HepG2 (cell line): ENCODE results near the gene B4GALT5. TPM values are rescaled to one million over a fixed set of nuclear protein-coding genes. Genes with fewer than 3 reads are reported as not detected.

ENCODE experiments used
- ATAC-seq: fragments of 200-7000 bp; cut with Tn5 transposase; 3 replicates; pipeline ENCODE4 v1.9.1; 2020; ENCODE audit warnings: mild to moderate bottlenecking, moderate library complexity
- BruUV-seq: library from RNA; stranded (reverse); fragments of 400-500 nt; replicated peaks from 2 replicates; lab custom pipeline; 2021; lab: Mats Ljungman, UMichigan
- CTCF ChIA-PET: fragments of 300-600 bp; formaldehyde crosslinking; extraction: SDS; loops from one replicate; lab custom pipeline; 2021; ENCODE audit warnings: low total read pairs, inconsistent platforms, low intra/inter-chr PET ratio; lab: Yijun Ruan, JAX
- POLR2A ChIA-PET: fragments of 350-600 bp; sonication (Branson Sonifier 250); formaldehyde crosslinking; loops from one replicate; lab custom pipeline; 2020; ENCODE audit warnings: antibody characterized with exemption, inconsistent platforms; lab: Yijun Ruan, JAX
- DNase-seq: peaks from one replicate; pipeline ENCODE4 v3.0.0-alpha.2; 2015; ENCODE audit warnings: low spot score
- FAIRE-seq: peaks from 3 replicates; lab custom pipeline; 2011; peaks lifted over from hg19 to GRCh38; lab: Jason Lieb, UNC
- H2AFZ ChIP-seq: one replicate; pipeline ENCODE4 v1.6.1; 2011; ENCODE audit warnings: low read length, inconsistent platforms
- H3K27ac ChIP-seq: fragments of 300-600 bp; 3 replicates; pipeline ENCODE4 v1.8.0; 2011; ENCODE audit warnings: mixed run types, mild to moderate bottlenecking, mixed read lengths, low read length, inconsistent platforms; ENCODE audit not compliant: insufficient read depth; ENCODE audit errors: extremely low read length
- H3K27me3 ChIP-seq, 2 experiments: fragments of 200-600 bp in 1 of 2; 2 replicates in 1 of 2; 3 replicates in 1 of 2; pipeline versions ENCODE4 v1.6.0 to v1.8.0; 2011; ENCODE audit warnings: low read length in 2 of 2, mild to moderate bottlenecking in 2 of 2, moderate library complexity in 2 of 2, inconsistent platforms in 1 of 2; ENCODE audit not compliant: insufficient read depth in 2 of 2, control insufficient read depth in 1 of 2
- H3K36me3 ChIP-seq, 2 experiments: fragments of 200-600 bp in 1 of 2; replicated peaks in 1 of 2; 2 replicates in 1 of 2; 3 replicates in 1 of 2; pipeline versions ENCODE4 v1.5.1 to v1.8.0; 2011; ENCODE audit warnings: low read length in 2 of 2, inconsistent platforms in 1 of 2; ENCODE audit not compliant: insufficient read depth in 2 of 2, control insufficient read depth in 1 of 2
- H3K4me1 ChIP-seq: 2 replicates; pipeline ENCODE4 v1.5.1; 2012; ENCODE audit warnings: low read length, inconsistent platforms; ENCODE audit not compliant: insufficient read depth
- H3K4me2 ChIP-seq: 2 replicates; pipeline ENCODE4 v1.6.0; 2011; ENCODE audit warnings: low read depth, low read length, inconsistent platforms
- H3K4me3 ChIP-seq, 3 experiments: fragments of 200-600 bp in 1 of 3; sonication (generic), shearing (Covaris generic) in 1 of 3; replicated peaks in 1 of 3; 2 replicates each; pipeline ENCODE4 v1.5.1; 2011 to 2016; ENCODE audit warnings: low read length in 3 of 3, inconsistent platforms in 2 of 3, low read depth in 2 of 3, mild to moderate bottlenecking in 2 of 3, control low read depth in 1 of 3, mixed read lengths in 1 of 3; ENCODE audit not compliant: insufficient read depth in 1 of 3
- H3K79me2 ChIP-seq: one replicate; pipeline ENCODE4 v1.6.1; 2011; ENCODE audit warnings: low read length, inconsistent platforms; ENCODE audit not compliant: insufficient read depth
- H3K9ac ChIP-seq: 2 replicates; pipeline ENCODE4 v1.6.0; 2011; ENCODE audit warnings: mild to moderate bottlenecking, low read depth, low read length, inconsistent platforms; ENCODE audit not compliant: insufficient read depth
- H3K9me3 ChIP-seq: 2 replicates; pipeline ENCODE4 v1.5.1; 2012; ENCODE audit warnings: mild to moderate bottlenecking, low read length
- H4K20me1 ChIP-seq: 2 replicates; pipeline ENCODE4 v1.6.0; 2011; ENCODE audit warnings: inconsistent platforms, mild to moderate bottlenecking, low read length, moderate library complexity; ENCODE audit not compliant: insufficient read depth
- E2F1 ChIP-seq: sonication (generic); formaldehyde crosslinking; IDR thresholded peaks from 2 replicates; pipeline ENCODE4 v1.5.0; 2020; ENCODE audit warnings: missing genetic modification reagents
- FOSL2 ChIP-seq: sonication (generic); formaldehyde crosslinking; IDR thresholded peaks from 2 replicates; pipeline ENCODE4 v1.4.0; 2020; ENCODE audit warnings: missing genetic modification reagents
- FOXK2 ChIP-seq: fragments of 450-650 bp; IDR thresholded peaks from 2 replicates; pipeline ENCODE4 v1.6.1; 2016
- GABPA ChIP-seq, 2 experiments: IDR thresholded peaks; 2 replicates each; pipeline ENCODE4 v1.6.1; 2011 to 2016; ENCODE audit warnings: low read depth in 2 of 2, low read length in 1 of 2, missing biosample characterization in 1 of 2, missing genetic modification characterization in 1 of 2
- JUN ChIP-seq: sonication (generic); formaldehyde crosslinking; IDR thresholded peaks from 2 replicates; pipeline ENCODE4 v1.4.0; 2020; ENCODE audit warnings: mild to moderate bottlenecking, missing genetic modification reagents
- MBD4 ChIP-seq: IDR thresholded peaks from 2 replicates; pipeline ENCODE4 v1.6.1; 2012; ENCODE audit warnings: low read length, inconsistent platforms, borderline replicate concordance
- MTA3 ChIP-seq: sonication (generic); formaldehyde crosslinking; IDR thresholded peaks from 2 replicates; pipeline ENCODE4 v1.4.0; 2020; ENCODE audit warnings: missing genetic modification reagents
- NONO ChIP-seq, 2 experiments: fragments of 450-650 bp in 1 of 2; sonication (generic) in 1 of 2; formaldehyde crosslinking in 1 of 2; IDR thresholded peaks in 1 of 2; conservative IDR thresholded peaks in 1 of 2; 2 replicates each; pipeline versions ENCODE4 v1.6.1 to v1.8.0; 2017 to 2022; ENCODE audit warnings: mild to moderate bottlenecking in 1 of 2, missing genetic modification reagents in 1 of 2, moderate library complexity in 1 of 2
- RXRB ChIP-seq: IDR thresholded peaks from 2 replicates; pipeline ENCODE4 v1.6.1; 2016; ENCODE audit warnings: borderline replicate concordance, missing genetic modification reagents, missing compliant biosample characterization
- TBL1XR1 ChIP-seq: fragments of 150-350 bp; IDR thresholded peaks from 2 replicates; pipeline ENCODE4 v1.6.1; 2014; ENCODE audit warnings: borderline replicate concordance, low read length; ENCODE audit not compliant: partially characterized antibody
- ZBTB46 ChIP-seq: sonication (generic); formaldehyde crosslinking; IDR thresholded peaks from 2 replicates; pipeline ENCODE4 v1.4.0; 2020; ENCODE audit warnings: mild to moderate bottlenecking, missing genetic modification reagents, borderline replicate concordance
- ZNF296 ChIP-seq: sonication (generic); formaldehyde crosslinking; conservative IDR thresholded peaks from 2 replicates; pipeline ENCODE4 v1.5.0; 2020; ENCODE audit warnings: mild to moderate bottlenecking, missing genetic modification reagents
- ZNF331 ChIP-seq: sonication (generic); formaldehyde crosslinking; IDR thresholded peaks from 2 replicates; pipeline ENCODE4 v1.4.0; 2020; ENCODE audit warnings: missing genetic modification reagents
- ZNF337 ChIP-seq: sonication (generic); formaldehyde crosslinking; IDR thresholded peaks from 2 replicates; pipeline ENCODE4 v1.5.1; 2020; ENCODE audit warnings: missing genetic modification reagents, low read depth, mild to moderate bottlenecking, borderline replicate concordance
- ZNF468 ChIP-seq: sonication (generic); formaldehyde crosslinking; IDR thresholded peaks from 2 replicates; pipeline ENCODE4 v1.8.0; 2022; ENCODE audit warnings: mild to moderate bottlenecking, moderate library complexity, missing genetic modification reagents
- ZNF724P ChIP-seq: sonication (generic); formaldehyde crosslinking; IDR thresholded peaks from 2 replicates; pipeline ENCODE4 v1.8.0; 2022; ENCODE audit warnings: missing genetic modification reagents, borderline replicate concordance
- ZNF839 ChIP-seq: sonication (generic); formaldehyde crosslinking; IDR thresholded peaks from 2 replicates; pipeline ENCODE4 v1.4.0; 2020; ENCODE audit warnings: missing genetic modification reagents, mild to moderate bottlenecking, borderline replicate concordance
- WGBS: methylation state at CpG from one replicate; pipeline ENCODE4 v1.1.6; 2017; ENCODE audit warnings: low lambda C conversion rate; 5-methylcytosine and 5-hydroxymethylcytosine counted together
- in situ Hi-C: cut with HindIII; loops from 2 replicates; pipeline ENCODE4 v1.10.0; 2017; ENCODE audit warnings: low pct_unique_long_range_greater_than_20kb; ENCODE audit not compliant: extremely low pct_ligation_motif_present
- intact Hi-C: fragments of 100-400 bp; cut with micrococcal nuclease; formaldehyde crosslinking; loops from one replicate; pipeline ENCODE4 v1.10.0; 2022; ENCODE audit not compliant: unreplicated experiment
- polyA plus RNA-seq, 8 experiments: library from polyadenylated mRNA; depleted of rRNA in 3 of 8; stranded (reverse) in 7 of 8; unstranded in 1 of 8; fragments of >200 nt; fragmentation: Illumina TruSeq in 4 of 8; extraction: Trizol in 4 of 8; gene quantifications; 2 replicates each; pipeline versions ENCODE4 v1.2.1 to v1.2.3, GENCODE V29; 2011 to 2016; ENCODE audit warnings: low read depth in 4 of 8, missing spikeins in 1 of 8, mixed read lengths in 1 of 8; ENCODE audit not compliant: insufficient read depth in 1 of 8
- total RNA-seq, 5 experiments: library from RNA; depleted of rRNA; stranded (reverse); fragments of >200 nt; fragmentation: Illumina TruSeq; extraction: Trizol; gene quantifications; 2 replicates each; pipeline ENCODE4 v1.2.3, GENCODE V29; 2016; ENCODE audit warnings: low read depth in 1 of 5

The B4GALT5 gene
- total and polyA plus RNA-seq, 2 of the 13 experiments (the other 11 are each of a cell fraction or from before 2014, with no cell fraction given) = 27.3 to 30.9 TPM

GRCh38 chr20:49649672-49650071 is 64.0 kb downstream of the B4GALT5 start:
- POLR2A ChIA-PET = no interaction called here
- ATAC-seq = no peak

More at GRCh38 chr20:49649672-49650071, 64.0 kb downstream of the B4GALT5 start:
- H3K4me3 ChIP-seq = no peak overlapping the region
- BruUV-seq = no TSS peak
- H3K4me1 ChIP-seq = peaks cover 17% of the 10 kb centered on the region
- TF ChIP-seq GABPA (IDR thresholded peaks at IDR 0.05; ENCODE audit: low read depth, low read length) (no peak), GABPA (CRISPR knock-in tag; IDR thresholded peaks at IDR 0.05; ENCODE audit: low read depth) (no peak), ZBTB46 (CRISPR knock-in tag) (no peak), ZNF724P (CRISPR knock-in tag) (no peak), ZNF839 (CRISPR knock-in tag) (no peak), MBD4 (no peak), JUN (CRISPR knock-in tag) (no peak), FOXK2 (no peak), ZNF331 (no peak), ZNF337 (no peak), MTA3 (CRISPR knock-in tag) (no peak), ZNF296 (no peak), NONO (IDR thresholded peaks at IDR 0.05) (no peak), NONO (CRISPR knock-in tag; conservative IDR thresholded peaks at IDR 0.05) (no peak), FOSL2 (CRISPR knock-in tag) (no peak), RXRB (no peak), ZNF468 (no peak), TBL1XR1 (no peak), E2F1 (CRISPR knock-in tag) (no peak)
- H3K79me2 ChIP-seq = no peaks in the 10 kb centered on the region
- no peak overlapping the region for H3K9ac ChIP-seq
- H3K36me3 ChIP-seq = peaks cover 39 to 84% of the 10 kb centered on the region in 2 experiments
- no peaks in the 10 kb centered on the region for H4K20me1 ChIP-seq
- no peak overlapping the region for H3K27ac ChIP-seq
- in situ Hi-C loops (no loop called here), intact Hi-C loops (no loop called here)
- H3K4me2 ChIP-seq = no peak overlapping the region
- CTCF ChIA-PET = no interaction called here
- no peaks in the 10 kb centered on the region for H3K27me3 ChIP-seq
- DNase-seq (no peak), FAIRE-seq (no peak)
- 86% methylated on average over 3 of the region's 3 CpGs for WGBS
- H2AFZ ChIP-seq = no peak overlapping the region
- no peaks in the 10 kb centered on the region for H3K9me3 ChIP-seq
